NCI-H187 (cell line): ENCODE measurements around the gene ANKRD40CL.

Experiments
- DNase-seq, 2 experiments: peaks; one replicate each; lab custom pipeline; 2025; lab: John Stamatoyannopoulos, UW

The ANKRD40CL gene

DNA sequence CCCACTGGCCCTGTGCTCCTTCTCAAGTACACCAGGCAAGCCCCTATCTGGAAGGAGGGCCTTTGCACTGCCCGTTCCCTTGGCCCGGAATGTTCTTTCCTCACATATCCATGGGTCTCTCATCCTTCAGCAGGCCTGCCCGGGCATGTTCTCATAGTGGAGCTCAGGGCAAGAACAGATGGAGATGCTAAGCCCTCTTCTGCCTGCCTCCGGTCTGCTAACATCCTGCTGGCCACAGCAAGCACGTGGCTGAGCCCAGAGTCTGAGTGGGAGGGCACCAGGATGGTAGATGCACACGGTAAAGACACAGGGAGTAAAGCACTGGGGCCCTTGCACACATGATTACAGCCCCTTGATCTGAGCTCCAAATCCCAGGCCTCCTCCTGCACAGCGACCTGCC lies 19.8 kb upstream of the ANKRD40CL start:
- no peak for DNase-seq

DNA sequence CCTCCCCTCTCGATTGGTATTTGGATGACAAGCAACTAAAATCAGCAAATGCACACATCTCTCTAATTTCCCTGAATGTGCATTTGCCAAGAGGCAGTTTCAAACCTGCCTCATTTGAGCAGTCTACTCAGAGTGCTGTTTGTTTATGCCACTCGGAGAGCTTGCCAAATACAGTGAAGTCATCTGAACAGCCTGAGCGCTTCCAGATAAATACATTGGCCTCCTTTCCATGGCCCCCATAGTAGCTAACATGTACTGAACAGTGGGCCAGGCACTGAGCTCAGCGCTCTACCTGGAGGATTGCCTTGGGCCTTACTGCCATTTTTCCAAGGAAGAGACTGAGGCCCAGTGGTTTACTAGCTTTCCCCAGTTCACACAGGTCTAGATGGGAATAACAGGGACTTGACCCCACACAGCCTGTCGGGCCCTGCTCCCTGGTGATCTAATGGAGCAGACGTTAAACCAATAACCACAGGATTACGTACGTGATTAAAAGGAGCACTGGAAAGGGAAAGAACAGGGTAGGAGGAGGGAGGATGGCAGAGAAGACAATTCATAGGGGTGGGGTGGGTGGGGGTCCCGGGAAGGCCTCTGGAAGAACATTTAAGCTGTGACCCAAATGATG lies 18.7 kb upstream of the ANKRD40CL start:
- DNase-seq: no peak

DNA sequence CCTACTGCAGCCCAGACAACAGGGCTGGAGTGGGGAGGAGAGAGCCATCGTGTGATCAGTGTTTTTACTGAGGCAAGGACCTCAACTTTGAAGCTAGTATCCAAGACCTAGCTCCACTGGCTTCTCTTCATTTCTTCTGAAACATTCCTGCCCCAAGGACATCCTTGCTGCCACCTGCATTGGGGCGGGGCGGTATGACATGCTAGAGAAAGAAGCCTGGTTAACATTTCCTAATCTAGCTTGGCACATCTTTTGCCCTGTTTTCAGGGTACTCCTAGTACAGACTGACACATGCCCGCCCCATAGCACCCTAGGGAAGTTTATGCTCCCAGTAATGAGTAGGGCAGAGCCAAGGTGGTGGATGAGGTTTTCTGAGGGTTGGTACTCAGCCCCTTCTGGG lies 17.8 kb upstream of the ANKRD40CL start:
- no peak for DNase-seq

DNA sequence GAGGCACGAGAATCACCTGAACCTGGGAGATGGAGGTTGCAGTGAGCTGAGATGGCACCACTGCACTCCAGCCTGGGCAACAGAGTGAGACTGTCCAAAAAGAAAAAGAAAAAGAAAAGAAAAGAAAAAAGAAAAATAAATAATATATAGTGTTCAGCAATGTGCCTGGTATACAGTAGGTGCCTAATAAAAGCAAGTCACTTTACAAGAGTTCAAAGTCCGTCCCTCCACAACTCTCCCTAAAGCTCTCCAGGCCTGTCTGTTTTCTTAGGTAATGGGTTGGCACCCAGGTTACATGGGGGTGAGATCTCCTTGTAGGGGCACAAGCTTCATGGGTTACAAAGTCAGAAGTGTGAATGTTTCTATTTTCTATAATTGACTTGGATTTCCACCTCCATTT lies 16.6 kb upstream of the ANKRD40CL start:
- DNase-seq: no peak

DNA sequence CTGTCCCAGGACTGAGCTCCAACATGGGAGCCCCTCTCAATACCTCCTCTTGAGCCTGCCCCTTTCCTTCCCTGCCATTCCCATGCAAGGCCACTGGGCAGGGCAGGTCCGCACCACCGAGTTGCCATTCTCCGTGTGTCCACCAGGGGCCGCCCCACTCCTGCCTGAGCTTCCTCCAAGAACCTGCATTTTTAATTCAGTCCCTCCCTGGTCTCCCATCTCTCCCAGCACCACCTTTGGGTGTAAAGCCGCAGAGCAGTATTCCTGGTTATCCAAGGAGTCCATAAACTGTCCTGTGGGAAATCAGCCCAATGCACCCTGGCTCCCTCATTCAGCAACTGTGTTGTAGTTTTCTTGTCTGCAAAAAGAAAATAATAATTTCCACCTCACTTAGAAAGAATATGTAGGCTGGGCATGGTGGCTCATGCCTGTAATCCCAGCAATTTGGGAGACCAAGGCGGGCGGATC lies 15.9 kb upstream of the ANKRD40CL start:
- peak; percentile 49 to 72 for DNase-seq

DNA sequence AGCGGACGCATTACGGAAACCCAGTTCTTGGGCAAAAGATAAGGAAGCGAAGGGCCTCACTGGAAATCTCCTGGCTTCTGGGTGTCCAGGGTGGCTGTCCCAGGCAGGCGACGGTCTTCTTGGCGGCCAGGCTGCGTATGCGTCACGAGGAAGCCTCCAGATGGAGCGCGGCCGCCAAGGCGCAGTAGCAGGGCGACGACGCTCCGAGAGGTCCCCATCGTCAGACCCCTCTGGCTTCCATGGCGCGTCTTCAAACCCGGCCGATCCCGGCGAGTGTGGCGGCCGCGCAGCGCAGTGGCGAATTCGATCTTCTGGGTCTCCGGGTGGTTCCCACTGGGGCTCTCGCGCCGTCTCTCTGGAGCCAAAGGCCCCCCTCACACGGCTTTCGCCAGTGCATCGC lies 13.8 kb upstream of the ANKRD40CL start:
- no peak for DNase-seq

DNA sequence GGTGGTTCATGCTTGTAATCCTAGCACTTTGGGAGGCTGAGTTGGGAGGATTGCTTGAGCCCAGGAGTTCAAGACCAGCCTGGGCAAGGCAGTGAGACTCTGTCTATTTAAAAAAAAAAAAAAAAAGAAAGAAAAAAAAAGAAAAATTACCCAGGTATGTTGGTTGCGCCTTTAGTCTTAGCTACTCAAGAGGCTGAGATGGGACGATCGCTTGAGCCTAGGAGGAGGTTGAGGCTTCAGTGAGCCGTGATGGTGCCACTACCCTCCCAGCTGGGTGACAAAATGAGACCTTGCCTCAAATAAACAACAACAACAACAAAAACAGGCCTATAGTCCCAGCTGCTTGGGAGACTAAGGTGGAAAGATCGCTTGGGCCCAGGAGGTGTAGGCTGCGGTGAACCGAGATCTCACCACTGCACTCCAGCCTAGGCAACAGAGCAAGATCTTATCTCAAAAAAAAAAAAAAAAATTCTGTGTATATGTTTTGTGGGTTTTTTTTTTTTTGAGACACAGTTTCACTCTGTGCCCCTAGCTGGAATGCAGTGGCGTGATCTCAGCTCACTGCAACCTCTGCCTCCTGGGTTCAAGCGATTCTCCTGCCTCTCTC lies 12.5 kb upstream of the ANKRD40CL start:
- DNase-seq: no peak

DNA sequence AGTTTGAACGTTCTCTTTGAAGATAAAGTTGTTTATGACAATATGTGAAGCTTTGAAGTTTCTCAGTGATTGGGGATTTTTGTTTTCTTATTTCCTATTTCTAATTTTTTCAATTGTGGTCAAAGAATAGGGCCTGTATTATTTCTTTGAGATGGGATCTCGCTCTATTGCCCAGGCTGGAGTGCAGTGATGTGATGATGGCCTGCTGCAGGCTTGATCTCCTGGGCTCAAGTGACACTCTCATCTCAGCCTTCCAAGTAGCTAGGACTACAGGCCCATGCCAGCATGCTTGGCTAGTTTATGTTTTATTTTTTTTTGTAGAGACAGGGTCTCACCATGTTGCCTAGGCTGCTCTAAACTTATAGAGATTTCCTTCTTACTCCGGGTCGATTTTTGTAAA lies 11.7 kb upstream of the ANKRD40CL start:
- DNase-seq: no peak

DNA sequence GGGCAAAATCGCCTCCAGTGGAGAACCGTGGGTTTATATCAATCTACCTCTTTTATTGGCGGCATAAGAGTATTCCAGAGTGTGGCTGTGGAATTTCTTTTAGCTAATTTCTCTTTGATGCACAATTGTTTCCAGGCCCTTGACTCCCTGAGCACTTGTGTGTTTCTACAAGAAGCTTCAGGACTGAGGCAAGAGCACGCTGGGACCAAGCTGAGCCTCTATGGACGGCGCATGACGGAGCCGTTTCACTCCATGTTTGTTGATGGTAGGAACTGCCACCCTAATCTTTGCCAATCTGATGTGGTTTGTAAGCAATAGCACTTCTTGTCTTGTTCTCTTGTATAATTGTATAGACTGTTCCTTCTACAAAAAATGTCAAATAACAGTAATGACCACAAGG lies 11.2 kb upstream of the ANKRD40CL start:
- no peak for DNase-seq

DNA sequence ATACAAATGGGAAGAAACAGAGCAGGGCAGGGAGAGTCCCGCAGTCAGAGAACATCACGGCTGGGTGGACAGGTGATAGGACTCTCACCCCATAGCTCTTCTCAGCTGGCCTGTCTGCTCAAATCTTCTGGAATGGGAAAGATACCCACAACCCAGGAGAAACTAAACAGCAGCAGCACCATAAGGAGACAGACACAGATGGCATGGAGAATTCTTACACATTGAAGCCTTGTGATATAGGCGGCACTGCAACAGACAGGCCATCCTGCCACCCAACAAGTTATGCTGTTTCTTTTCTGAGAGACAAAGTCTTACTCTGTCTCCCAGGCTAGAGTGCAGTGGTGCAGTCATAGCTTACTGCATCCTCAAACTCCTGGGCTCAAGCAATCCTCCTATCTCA lies 8.6 kb upstream of the ANKRD40CL start:
- DNase-seq: no peak

DNA sequence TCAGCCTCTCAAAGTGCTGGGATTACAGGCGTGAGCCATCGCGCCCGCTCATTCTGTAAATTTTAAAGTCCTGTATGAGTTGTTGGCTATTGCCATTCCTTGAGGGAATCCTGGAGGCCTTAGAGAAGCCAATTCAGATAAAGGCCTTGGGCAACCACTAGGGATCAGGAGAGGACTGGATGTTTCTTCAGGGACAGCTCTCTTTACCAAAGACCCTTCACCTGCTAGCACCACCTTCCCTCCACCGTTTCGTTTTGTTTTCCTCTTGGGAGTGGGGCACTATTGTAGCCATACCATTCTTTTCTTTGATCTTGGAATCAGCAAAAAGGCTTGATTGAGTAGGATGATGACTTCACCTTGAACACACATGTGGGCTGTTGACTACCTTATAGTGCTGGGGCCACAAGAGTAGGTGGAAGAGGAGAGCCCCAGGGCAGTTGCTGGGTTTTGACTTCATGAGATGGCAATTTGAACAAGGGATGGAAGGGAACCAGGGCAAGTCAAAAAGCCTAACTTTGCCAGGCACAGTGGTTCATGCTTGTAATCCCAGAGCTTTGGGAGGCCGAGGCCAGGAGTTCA lies 7.0 kb upstream of the ANKRD40CL start:
- DNase-seq: no peak

DNA sequence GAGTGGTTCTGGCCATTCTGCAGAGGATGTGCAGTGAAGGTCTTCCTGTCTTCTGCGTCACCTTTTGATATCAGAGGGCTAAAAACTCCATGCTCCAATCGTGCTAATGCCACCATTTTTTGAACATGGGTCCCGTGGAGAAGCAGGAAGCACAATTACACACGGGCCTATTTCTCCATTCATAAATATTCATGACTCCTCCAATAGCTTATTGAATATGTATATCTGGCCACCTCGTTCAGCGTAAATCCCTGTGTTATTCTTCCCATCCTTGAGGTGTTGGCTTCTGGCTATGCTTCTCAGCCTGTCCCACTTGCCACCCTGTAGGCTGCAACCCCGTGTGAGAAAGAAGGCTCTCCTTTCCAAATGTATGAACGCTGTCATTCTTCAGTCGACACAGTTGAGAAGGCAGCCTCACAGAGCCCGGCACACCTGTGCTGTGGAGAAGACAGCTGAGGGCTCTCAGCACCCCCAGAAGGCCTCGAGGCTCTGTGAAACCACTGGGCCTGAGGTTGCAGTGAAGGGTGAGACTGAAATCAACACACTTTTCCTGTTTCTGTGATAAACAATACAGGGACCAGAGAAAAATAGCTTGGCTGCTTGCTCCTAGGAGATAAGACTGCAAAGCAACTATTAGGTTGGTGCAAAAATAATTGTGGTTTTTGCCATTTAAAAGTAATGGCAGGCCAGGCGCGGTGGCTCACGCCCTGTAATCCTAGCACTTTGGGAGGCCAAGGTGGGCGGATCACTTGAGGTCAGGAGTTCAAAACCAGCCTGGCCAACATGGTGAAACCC lies 4.9 kb upstream of the ANKRD40CL start:
- no peak for DNase-seq

DNA sequence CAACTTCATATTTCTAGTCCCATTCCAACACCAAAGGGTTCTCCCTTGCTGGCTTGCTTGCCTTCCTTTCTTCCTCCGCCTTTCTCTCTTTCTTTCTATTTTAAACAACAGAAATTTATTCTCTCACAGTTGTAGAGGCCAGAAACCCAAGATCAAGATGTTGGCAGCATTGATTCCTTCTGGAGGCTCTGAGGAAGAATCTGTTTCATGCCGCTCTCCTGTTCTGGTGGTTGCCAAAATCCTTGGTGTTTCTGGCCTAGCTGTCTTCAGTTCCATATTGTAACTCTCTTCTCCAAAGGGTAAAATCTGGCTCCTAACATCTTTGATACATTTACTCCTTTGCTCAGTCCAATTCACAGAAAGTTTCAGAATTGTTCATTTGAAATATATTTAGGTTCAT lies 3.0 kb upstream of the ANKRD40CL start:
- no peak for DNase-seq

DNA sequence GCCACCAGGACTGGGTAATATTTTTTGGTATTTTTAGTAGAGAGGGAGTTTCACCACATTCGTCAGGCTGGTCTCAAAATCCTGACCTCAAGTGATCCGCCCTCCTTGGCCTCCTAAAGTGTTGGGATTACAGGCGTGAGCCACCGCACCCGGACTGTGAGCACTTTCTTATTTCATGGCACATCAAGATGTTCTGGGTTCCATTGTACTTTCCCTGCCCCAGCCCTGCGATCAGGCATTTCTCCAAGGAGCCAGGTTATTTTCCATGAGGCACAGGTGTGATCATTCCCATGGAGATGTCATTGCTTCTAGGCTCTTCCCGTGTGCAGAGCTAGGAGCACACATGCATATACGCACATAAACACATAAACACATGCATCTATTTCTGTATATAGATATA lies 2.6 kb upstream of the ANKRD40CL start:
- no peak for DNase-seq

DNA sequence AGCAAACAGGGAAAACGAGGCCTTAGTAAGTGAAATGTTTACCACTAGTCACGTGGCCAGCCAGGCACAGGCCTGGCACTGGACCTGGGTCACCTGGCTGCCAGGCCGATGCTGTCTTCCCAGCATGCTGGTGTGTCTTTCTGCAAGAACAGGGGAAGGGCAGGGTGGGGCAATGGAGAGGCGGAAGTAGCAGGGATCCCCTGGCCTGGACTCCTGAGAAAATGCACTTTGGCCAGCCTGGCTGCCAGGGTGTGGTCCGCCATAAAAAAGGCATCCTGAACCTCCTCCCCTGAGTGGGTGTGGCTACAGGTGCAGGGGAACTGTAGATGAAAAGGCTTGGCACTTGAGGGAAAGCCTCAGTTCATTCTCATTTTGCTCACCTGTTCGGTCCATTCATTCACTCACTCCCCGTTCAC lies 1.0 kb upstream of the ANKRD40CL start:
- peak; percentile 27 to 41 for DNase-seq

DNA sequence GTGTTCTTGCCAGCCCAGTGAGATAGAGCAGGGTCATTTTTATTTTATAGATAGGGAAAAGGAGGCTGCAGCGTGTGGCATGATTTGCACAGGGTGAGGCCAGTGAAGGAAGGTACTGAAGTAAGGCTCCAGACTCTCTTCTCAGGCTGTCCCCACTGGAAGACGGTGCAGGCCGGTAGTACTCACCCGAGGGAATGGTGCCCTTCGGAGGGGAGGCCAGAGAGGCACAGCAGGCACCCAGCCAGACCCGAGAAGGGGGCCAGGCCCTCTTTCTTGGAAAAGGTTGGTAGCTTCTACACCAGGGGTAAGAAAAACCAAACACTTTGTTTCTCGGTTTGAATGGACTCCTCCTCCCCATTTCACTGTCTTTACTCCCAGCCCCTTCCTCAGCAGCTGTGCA lies 288 bp downstream of the ANKRD40CL start:
- no peak for DNase-seq

DNA sequence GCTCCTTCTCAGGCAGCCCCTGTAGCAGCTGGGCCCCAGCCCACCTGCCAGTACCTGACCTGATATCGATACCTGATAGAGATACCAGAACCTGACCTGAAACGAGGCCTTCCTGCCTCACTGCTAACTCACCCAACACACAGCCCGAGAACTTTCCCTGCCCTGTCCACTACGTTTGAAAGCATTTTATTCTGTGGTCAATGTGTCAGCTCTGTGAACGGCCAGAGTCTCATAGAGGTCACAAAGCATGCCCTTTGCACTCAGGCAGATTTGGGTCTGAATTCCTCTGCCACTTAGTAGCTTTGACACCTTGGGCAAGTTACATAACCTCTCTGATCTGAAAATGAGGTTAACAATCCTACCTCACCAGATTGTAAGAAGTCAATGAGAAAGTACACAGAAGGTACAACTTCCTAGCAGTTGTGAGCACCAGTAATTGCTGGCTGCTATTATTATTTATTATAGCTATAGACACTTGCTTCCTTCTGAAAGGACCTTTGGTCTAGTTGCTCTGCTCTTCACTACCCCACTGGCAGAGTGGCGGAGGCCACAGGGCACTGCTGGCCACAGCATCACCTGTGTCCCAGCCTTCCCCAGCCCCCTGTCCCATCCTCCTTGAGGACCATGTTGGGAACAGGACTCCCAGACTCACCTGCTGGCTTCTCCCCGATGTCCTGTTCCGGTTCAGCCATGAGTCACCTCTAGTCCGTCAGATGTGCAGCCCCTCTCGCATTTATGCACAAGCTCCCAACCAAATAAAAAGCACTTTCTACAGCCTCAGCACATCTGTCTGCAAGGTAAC lies 895 bp downstream of the ANKRD40CL start:
- DNase-seq: no peak

DNA sequence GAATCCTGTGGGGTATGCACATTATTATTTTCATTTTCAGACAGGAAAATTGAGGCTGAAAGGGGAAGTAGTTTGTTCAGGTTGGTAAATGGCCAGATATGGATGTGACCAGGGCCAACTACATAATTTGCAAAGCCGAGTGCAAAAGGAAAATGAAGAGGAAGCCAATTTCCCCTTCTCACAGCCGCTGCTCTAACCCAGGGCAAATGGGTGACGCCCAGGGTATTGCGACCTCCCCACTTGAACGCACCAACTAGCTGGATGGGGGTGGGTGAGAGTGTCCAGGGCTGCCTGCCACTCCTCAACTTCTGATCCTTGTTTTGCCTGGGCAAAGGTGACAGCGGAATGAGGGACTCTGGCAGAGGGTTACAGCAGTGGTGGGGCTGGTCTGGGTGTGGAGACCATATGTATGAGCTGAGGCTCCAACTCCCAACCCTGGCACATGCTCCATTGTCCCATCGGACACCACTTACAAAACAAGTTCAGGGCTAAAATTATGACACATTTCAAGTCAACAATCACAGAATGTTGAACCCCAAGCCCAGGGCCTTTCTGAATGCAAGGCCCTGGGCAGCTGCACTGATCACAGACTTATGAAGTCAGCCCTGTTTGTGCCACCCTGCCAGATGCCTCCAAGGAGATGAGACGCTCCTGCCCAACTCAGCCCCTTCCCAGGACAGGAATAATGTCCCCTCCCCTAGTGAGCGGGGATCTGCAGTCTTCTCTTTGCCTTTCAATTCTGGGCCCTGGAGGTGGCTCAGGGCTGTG lies 1.7 kb downstream of the ANKRD40CL start:
- DNase-seq: no peak

DNA sequence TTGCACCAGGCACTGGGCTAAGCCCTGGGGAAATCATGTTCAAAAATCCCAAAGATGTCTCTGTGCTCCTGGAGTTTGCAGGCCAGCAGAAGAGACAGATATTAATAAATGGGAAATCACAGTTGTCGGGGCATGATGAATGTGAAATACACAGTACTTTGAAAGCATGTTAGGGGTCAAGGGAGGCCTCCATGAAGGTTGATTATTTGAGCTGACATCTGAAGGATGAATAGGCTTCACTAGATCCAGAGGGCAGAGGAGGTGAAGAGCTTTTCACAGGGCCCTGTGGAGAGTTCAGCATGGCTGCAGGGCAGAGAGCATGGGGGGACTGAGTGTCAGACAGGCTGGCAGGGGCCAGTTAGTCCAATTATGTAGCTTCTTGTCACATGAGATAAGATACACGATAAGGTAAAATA lies 2.6 kb downstream of the ANKRD40CL start:
- no peak for DNase-seq

DNA sequence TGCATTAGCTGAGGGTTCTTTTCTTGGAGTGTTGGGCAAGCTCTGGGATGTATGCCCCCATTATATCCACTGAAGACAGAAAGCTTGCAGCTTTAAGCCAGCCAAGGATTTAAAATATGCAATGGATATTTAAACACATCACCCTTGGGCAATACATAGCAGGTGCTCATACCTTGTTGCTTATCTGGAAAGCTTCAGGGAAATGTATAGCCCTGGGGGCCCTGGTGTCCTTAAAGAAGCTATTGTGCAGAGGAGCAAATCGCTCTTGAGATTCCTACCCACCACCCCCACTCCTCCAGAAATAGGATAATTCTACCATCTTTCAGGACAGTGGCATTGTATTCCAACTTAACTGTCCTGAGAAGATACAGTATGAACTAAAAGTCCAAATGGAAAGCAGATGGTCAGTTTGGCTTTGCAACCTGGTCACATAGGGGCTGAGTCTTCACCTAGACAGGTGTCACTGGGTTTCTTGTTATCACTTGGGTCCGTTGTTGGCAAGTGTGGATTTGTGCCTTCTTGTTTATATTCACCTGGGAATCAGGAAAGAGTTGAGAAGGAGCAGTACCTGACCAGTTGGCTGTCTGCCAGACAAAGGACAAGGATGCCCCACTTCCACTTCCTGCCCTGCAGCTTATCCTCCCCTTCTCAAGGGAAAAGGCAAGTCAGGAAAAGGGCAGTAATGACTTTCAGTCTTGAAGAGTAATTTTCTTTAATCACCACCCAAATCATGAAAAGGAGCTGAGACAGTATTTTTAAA lies 3.4 kb downstream of the ANKRD40CL start:
- no peak for DNase-seq

DNA sequence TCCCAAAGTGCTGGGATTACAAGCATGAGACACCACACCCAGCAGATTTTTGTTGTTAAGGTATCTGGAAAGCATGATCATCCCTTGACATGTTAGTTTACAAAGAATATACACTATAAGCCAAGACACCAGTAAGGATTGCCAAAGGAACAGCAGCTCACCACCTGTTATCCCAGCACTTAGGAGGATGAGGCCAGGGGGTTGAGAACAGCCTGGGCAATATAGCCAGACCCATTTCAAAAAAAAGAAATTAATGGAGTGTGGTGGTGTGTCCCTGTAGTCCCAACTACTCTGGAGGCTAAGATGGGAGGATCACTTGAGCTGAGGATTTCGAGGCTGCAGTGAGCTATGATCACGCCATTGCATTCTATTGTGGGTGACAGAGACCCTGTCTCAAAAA lies 5.1 kb downstream of the ANKRD40CL start:
- no peak for DNase-seq
